ENCODE measurements around the gene ENPP6.

DNA sequence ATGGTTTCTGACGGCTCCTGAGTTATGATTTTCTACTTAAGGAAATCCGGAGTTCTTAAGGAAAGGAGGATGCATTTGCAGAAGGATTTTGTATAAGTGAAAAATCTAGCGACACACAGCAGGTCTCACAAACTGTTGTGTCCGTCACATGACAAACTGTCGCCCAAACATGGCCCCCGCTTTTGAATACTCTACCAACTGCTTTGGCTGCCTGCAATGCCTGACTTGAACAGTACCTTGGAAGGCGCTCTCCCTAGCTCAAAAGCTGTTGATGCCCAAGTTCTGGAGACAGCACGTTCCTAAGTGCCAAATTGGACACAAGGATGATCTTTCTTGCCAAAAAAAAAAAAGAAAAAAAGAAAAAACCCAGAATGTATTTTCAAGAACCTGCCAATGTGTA is 103.2 kb downstream of the ENPP6 start:
- TF ChIP-seq POU2F2 (IDR thresholded peaks at IDR 0.05; ENCODE audit: low read depth, low read length), result no peak
- no peak for TF ChIP-seq SPI1 (IDR thresholded peaks at IDR 0.05; ENCODE audit: low read depth, low read length)
- TF ChIP-seq POLR2A (IDR thresholded peaks at IDR 0.05; ENCODE audit: low read depth, low read length), result no peak
- no peak for TF ChIP-seq POLR2AphosphoS5 (IDR thresholded peaks at IDR 0.05; ENCODE audit: low read depth, low read length)
